Activated gamma-delta T cell treated with anti-CD3 and anti-CD28 coated beads, Interleukin-2, amount 50 U/mL, for 16 hours (primary cell): ENCODE results near the gene GRIA1.

ENCODE experiments used
- DNase-seq: peaks from one replicate; pipeline ENCODE4 v3.0.0-alpha.2; 2020; ENCODE audit warnings: low read depth

The GRIA1 gene

DNA sequence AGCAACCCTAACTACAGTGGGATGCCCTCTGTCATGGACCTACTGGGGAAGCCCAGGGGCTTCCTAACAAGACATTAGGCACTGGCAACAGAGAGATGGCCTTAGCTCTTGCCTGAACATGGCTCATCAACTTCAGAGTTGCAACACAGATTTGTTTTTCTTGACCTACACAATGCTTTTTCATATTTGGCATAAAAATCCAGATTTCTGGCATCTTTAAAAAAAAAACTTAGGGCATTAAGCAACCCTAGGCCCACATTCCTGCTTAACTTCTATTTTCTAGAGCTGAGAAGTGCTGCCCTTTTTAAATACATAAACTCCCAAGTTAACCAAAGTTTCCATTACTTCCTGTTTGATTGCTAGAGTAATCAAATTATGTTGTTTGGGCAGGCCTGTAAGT lies 8.0 kb downstream of the GRIA1 start:
- no peak for DNase-seq

DNA sequence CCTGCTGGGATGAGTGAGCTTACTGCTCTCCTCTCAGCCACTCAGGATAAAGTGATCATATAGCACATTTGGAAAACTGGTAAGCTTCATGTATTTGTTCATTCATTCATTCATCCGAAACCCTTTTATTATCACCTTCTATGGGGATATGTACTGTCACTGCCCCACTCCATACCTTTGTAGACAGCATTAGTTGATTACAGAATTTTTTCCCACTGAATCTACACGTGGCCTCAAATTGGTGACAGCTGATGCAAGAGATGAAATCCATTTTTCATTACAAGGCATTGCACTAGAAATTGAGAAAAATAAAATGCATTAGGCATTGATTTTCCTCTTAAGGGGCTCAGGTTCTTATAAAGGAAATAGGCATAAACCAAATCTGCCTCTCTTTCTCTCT lies 9.7 kb downstream of the GRIA1 start:
- no peak for DNase-seq

DNA sequence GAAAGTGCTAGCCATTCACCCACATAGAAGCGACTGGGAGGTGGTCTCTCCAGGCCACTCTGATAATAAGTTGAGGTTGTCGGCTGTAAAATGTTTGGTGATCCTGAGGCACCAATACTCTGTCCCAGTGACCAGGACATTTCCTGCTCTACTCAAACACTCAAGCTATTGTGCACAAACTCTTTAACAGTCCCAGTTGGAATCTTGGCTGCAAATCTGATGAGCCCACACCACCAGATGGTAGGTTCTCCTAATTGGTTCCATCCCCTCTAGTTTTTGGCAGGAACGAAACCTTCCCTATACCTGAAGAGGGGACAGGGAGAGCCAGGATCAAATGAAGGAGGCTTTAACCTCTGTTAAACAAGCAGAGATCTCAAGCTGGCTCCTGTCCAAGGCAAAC lies 14.3 kb downstream of the GRIA1 start:
- no peak for DNase-seq

DNA sequence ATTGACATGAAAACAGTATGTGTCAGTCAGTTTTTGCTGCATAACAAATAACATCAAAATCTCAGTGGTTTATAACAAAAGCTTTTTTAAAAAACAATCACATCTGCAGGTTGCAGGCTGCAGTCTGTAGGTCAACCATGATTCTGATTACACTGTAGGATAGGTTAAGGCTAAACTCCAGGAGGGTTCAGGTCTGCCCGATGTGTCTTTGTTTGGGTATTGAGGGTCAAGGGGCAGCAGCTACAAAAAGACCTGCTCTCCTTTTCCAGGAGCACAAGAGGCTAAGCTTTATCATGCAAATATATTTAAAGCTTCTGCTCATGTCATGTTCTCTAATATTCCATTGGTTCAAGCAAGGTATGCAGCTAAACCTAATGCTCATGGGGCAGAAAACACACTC lies 18.2 kb downstream of the GRIA1 start:
- DNase-seq, result no peak

DNA sequence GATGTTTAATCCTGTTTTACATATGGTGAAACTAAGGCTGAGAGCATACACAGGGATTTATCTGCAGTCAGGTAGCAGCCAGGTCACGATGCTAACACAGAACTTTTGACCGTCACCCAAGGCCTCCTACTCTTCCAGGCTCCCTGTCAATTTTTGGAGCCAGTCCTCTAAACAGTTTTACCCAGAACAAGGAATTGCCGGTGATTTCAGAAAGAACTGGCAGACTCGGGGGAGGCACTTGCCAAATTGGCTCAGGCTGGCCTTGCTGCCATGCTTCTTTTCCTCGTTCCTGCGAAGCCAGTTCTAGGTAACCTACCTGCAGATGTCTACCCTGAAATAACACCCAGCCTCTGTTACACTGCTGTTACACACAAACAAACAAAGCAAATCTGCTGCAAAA lies 21.2 kb downstream of the GRIA1 start:
- no peak for DNase-seq

DNA sequence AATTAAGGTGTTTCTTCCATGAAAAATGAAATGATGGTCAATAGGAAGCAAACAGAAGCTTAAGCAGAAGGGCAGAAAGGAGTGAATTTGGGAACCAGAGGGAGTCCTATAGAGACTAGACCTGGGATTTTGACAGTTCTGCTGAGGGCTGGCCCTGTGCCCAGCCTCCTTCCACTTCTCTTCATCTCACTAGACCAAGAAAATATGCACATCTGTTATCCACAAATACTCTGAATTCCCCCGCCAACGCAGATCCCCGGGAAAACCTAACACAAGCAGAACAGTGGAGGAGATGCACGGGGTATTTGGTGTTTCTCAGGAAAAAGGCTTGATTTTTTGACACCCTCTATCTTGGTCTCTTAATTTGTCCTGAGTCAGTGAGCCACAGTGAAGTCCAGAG lies 22.7 kb downstream of the GRIA1 start:
- no peak for DNase-seq

DNA sequence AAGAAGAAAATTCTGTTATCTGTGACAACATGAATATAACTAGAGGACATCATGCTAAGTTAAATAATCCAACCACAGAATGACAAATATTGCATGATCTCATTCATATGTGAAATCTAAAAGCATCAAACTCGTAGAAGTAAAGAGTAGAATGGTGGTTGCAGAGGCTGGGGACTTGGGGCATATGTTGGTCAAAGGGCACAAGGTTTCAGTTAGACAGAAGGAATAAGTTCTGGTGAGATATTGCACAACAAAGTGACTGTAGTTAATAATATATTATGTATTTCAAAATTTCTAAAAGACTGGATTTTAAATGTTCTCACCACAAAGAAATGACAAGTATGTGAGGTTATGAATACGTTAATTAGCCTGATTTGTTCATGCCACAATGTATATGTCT lies 24.8 kb downstream of the GRIA1 start:
- no peak for DNase-seq

DNA sequence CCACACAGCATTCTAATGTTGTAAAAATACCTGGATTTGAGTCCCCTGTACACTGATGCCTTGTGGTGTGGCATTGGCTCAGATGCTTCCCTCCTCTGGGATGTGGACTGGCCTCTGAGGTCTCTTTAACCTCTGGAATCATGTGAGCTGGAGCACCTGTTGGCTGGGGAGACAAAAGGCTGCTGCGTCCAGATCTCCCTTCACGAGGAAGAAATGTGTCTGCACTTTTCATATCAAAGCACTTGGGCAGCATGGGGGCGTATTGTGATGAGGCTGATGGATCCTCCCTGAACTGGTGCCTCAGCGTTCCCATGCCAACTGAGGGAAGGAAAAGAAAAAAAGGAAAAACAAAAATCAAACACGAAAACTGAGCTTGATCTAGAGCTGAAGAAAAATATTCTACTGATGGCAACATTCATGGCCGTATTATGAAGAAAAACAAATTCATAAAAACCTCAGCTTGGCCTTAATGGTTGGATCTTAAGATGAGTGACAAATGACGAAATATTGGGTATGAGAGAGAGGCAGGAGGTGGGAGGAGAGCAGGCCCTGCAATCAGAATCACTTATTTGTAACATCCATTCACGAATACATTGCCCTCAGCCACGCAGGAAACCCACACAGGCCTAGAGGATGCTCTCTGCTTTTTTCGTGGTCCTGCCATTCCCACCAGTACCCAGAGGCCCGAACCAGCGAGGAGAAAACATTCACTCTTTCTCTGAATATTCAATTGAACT lies 26.2 kb downstream of the GRIA1 start:
- DNase-seq, result no peak

DNA sequence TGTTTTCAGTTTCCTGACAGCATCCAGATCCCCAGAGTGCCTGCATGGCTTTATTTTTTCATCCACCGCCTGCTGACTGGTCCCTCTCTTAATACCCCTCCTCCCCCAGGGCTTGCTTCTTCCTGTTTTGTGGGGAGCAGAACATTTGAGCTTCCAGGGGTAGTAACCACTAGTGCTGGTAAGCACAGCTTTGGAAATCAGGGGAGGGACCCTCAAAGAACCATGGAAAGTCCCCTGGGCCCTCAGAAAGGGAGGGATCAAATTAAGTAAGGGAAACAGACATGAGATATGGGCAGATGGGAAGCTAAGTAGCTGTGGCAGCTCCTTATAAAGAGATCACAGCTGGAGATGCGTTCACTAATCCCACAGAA lies 26.8 kb downstream of the GRIA1 start:
- DNase-seq, result no peak

DNA sequence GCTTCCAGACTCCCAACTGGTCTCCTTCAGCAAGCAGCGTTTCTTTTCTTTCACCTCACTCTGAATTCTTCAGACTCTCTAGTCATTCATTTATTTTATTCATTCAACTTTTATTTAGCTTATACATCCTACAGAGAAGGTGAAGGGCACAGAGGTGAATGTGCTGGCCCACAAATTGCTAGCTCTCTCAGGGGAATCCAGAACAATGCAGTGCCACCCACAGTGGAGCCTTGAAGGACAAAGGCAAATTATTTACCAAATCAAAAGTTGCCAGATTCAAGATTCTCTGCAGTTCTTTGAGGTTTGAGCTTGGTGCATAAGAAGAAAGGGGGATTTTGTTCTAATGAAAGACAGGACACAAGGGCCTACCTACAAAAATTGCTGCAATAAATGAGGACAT lies 29.7 kb downstream of the GRIA1 start:
- DNase-seq, result no peak

DNA sequence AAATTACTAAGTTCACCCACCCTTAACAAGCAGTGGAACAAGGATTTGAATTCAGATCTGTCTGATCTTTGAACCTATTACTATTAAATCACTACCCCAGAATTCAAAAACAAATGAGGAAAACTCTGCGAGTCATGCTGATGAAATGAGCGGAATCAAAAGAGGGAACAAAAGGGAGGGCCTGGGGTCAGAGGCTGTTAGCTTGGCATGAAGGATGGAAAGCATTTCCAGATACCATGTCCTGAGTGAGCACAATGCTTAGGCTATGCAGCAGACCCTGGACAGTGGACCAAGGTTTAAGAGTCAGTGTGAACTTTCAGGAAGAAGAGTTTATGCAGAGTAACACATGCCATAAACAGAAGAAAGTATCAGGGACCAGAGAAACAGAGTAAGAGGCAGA lies 30.5 kb downstream of the GRIA1 start:
- no peak for DNase-seq

DNA sequence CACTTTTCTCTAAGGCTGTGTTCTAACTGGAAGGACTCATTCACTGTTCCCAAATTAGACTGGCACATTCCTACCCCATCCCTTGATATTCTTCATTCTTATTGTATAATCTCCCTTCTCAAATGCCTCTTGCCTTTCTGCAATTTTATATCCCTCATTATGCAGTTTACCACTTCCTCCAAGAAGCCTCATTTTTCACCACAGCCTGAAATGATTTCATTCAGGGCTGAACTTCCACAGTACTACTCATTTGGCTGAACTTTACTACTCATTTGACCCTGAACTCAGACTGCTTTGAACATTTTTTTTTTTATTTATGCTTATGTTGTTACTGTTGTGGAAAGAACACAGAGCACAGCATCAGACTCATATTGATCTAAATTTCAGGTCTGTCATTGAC lies 32.7 kb downstream of the GRIA1 start:
- no peak for DNase-seq

DNA sequence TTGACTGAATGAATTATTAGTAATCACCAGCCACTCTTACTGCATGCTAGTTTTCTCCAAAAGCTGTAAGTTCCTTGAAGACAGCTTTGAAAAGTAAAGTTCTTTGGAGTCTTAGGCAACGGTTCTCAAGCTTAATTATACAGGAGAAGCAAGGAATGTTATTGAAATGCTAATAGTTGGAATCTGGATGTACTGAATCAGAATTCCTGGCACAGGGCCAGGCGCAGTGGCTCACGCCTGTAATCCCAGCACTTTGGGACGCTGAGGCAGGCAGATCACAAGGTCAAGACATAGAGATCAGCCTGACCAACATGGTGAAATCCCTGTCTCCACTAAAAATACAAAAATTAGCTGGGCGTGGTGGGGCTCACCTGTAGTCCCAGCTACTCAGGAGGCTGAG lies 33.4 kb downstream of the GRIA1 start:
- no peak for DNase-seq

DNA sequence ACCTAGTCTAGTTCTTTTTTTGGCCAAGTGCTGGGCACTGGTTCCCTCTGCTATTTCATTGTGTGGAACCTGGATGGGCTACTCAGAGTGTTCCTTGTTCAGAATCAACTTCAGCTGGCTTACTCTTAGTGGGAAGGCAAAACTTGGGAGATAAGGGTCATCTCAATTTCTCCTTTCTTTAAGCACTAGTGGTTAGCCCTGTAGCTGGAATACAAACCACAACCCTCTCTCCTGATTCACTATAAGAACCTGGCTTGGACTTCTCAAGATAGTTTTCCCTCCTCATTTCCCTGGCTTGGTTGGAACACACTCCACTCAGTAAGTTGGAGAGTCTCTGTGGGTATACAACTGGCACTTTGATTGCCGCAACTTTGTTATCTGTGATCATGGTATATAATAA lies 35.1 kb downstream of the GRIA1 start:
- no peak for DNase-seq

DNA sequence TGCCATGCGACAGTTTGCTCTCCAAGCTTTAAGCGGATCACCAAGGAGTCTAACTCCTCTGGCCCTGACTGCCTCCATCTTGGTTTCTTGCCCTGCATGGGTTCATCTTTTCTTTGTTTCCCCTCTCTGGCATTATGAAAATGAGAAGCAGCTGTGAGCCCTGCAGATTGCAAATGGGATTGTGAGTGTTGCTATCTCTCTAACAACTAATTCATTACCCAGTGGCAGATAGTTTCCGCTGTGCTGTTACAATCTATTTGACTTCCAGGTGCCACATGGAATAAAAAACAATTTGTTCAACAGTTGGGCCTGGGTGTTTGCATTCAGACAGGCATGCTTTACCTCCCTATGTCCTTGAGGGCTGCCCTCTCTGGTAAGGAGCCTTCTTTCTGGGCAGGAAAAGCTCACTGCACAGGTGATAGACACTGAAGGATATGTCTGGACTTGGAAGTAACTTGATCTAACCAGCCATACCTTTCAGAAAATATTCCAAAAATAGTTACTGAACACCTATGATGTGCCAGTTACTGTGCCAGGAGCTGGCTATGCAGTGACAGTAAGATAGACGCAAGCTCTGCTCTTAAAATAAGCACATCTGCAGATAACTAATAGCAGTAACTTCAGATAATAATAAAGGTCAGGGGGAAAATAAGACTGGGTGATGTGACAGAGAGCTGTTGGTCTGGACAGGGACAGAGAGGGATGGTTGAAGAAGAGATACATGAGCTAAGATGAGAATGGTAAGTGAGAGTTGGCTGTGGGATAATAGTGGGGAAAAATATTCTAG lies 40.1 kb downstream of the GRIA1 start:
- DNase-seq, result no peak

DNA sequence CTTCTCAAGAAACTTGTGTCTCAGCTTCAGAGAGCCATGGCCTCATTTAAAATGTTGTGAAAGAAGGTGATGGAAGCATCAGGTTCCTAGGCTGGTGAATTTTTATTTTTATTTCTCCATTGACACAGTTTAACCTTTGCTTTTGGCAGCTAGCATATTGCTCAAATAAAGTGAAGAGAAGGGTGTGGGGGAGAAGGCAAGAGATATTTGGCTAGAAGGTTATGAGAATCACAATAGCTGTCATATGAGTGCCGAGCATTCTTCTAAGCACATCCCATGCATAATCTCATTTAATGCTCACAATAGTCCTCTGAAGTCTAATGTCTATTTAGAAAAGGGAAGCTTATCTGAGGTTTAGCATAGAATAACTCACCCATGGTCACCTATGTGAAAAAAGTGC lies 43.1 kb downstream of the GRIA1 start:
- no peak for DNase-seq

DNA sequence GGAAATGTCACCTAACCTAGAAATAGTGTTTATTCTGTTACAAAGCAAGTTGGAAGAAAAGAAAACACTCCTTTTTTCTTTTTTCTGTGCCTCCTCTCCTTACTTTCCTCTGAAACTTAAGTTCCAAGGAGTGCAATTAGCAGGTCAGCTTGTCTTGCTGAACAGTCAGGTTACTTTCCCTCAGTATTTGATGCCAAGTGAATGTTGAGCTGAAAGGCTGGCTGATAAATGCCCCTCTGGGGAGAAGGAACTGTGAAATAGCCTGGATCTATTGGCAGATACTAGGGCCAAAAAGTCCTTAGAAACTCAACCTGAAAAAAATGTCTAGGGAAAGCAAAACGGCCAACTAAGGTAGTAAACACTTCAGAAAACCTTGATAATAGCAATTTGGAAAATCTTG lies 43.6 kb downstream of the GRIA1 start:
- DNase-seq, result no peak

DNA sequence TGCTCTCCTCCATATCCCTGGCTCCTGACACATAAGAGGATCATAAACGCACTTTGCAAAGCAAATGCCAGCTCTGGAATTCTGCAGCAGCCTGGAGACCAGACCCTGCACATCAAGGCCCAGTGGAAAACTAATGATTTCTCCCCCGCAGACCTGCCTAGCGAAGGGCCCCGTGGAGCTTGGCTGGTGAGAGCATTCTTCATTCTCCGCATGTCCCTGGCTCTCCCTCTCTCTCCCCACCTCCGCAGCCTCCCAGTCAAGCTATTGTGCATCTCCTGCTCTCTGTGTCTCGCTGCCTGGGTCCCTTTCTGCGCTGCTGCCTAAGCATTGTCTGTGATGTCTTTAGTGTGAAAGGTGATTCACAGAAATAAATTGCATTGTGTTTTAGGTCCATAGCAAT lies 46.7 kb downstream of the GRIA1 start:
- no peak for DNase-seq

DNA sequence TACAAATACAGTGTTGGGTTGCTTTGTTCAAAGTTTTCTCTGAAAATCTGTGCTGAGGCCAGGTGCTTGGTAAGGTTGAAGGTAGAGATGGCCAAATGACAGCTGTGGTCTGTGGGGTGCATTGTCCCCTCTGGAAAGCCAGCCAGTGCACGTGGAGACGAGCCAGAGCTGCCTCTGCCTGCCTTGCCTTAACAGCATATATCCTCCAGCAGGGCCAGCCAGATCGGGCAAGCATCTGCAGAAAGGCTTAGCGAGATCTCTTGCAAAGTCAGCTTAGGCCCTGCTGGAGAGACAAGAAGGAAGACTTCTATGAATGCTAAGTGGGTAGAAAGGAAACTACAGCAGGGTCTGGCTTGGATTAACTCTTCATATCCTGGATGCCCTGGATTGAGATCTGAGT lies 49.5 kb downstream of the GRIA1 start:
- DNase-seq, result no peak

DNA sequence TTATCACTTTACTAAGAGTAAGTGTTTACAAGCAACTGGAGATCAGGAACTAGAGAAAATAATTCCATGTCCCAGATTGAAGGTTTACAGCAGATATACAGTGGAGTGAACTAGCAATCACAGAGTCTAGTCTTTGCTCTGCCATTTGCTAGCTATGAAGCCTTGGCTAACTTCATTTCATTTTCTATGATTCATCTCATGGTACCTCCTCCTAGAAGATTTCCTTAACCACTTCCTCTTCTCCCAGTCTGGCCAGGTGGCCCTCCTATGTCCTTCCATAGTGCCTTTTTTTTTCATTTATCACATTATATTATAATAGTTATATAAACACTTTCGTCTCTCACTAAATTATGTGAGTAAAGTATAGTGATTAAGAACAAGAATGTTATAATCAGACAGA lies 52.1 kb downstream of the GRIA1 start:
- DNase-seq, result no peak

DNA sequence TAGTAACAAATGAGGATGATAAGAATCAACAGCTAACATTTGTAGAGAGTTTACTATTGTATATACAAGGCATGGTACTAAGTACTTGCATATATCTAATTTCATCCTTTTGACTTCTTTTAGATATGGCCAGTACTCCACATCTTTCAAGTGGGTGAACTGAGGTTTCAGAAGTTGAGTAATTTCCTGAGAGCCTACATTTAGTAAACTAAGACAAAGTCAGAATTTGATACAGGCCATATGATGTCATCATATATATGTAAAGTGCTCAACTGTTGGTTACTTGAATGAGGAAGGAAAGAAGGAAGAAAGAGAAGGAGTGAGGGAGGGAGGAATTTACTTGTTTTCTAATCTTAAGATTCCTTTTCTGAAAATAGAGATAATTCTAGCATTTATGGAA lies 52.8 kb downstream of the GRIA1 start:
- DNase-seq, result no peak

DNA sequence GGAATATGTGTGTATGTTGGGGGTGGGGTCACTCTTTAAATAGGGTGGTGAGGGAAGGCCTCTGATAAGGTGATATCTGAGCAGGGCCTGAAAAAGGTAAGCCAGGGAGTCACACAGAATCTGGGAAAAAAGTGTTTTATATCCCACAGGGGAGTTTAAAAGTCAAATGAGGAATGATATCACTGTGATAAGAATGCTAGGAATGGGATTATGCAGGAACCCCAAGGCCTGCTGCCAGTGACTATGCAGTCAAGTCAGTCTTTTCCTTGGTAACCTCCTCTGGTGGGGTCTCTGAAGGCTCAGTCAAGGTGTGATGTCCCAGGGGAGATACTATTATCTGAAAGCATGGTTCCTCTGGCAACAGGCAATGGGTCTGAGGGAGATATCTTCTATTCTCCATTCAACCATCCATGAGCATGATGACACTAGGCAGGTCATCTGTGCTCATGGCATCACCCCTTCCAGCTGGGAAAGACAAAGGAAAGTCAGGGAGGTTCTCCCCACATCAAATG lies 53.5 kb downstream of the GRIA1 start:
- DNase-seq, result no peak

DNA sequence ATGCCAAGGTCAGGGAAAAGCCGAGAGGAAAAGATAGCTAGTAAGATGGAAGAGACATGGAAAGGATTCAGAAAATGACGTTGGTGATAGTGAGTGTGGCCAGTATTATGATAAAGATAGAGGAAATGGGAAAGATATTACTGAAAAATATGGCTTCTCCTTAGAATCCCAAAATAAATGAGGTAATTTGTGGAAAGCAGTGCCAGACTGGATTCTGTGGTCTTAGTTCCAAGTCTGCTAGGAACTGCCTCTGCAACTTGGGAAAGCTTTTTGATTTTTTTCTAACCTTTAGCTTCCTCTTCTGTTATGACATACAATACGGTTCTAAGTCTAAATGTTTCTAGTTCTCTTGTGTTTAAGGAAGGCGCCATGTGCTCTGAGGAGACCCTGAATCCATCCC lies 54.2 kb downstream of the GRIA1 start:
- DNase-seq, result no peak

DNA sequence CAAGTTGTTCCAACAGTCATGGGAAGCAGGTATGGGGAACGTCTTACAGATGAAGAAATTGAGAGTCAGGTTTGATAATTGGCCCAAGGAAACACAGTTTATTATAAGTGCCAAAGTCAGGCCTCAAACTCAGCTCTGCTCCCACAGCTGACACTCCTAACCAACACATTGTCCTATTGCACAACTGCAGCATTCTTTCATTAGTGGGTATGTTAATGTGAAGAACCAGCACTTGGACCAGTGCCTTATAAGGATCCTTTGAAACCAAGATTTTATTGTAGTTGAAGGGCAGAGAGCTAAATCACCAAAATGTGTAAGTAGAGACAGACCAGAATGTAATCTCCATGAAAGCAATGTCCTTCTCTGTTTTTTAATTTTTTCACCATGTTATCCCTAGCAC lies 56.1 kb downstream of the GRIA1 start:
- DNase-seq, result no peak
